ENCODE measurements around the gene RAD51AP1. TPM values are rescaled to one million over a fixed set of nuclear protein-coding genes. Genes with fewer than 3 reads are reported as not detected.
A peak's percentile ranks its signal among the peaks of the same experiment; 100 is the strongest.

The RAD51AP1 gene
- polyA plus RNA-seq, 6 donors from 2014 or later: 7.9 to 33.7 (median 11.3) TPM

DNA sequence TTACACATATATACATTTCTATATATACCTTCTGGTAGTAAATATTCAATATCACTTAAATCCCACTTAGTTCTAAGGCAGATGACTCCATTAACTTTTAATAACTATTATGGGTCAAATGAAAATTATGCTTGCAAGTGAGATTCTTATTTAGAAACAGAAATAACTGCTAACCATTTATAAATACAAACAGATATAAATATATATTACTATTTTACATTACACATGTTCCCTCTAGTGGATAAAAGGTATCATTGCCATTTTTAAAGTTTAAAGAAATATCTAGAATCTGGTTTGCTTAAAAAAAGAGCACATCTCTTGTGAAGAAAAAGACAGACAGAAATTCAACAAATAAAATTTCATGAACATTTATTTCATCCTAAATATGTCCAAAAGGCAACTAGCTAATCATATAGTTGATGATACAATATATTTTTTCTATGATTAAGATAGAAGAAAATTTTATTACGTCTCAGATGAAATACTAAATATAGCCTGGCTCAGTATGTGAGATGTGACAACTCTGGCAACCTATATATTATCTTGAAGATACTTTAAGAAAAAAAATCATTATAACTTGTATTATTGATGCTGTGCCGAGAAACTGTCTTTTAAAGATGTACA, 11.7 kb upstream of the RAD51AP1 start:
- H3K9me3 Mint-ChIP-seq: no peaks in the 10 kb centered on the region
- H3K36me3 Mint-ChIP-seq: peaks cover 9 to 11% of the 10 kb centered on the region in 2 donors
- H3K27ac Mint-ChIP-seq: no peak overlapping the region
- ATAC-seq (ENCODE audit: low read depth in 2 of 2): no peak
- H3K27me3 Mint-ChIP-seq: no peaks in the 10 kb centered on the region
- no peak overlapping the region for H3K4me3 Mint-ChIP-seq
- peaks cover 0 to 5% (median 0%) of the 10 kb centered on the region in 3 donors for H3K4me1 Mint-ChIP-seq
- DNase-seq: no peak

- ATAC-seq (ENCODE audit: low read depth in 2 of 2) (no peak), DNase-seq (no peak)
- no peaks in the 10 kb centered on the region for H3K27me3 Mint-ChIP-seq
- peaks cover 0 to 5% (median 0%) of the 10 kb centered on the region in 3 donors for H3K4me1 Mint-ChIP-seq
- no peaks in the 10 kb centered on the region for H3K36me3 Mint-ChIP-seq
- no peaks in the 10 kb centered on the region for H3K9me3 Mint-ChIP-seq
- peak overlapping the region in 2 of 6 donors; percentile 8 to 39 for H3K27ac Mint-ChIP-seq
- H3K4me3 Mint-ChIP-seq: no peak overlapping the region
These were observed 8.5 kb upstream of the RAD51AP1 start for GRCh38 chr12:4530160-4530559.

DNA sequence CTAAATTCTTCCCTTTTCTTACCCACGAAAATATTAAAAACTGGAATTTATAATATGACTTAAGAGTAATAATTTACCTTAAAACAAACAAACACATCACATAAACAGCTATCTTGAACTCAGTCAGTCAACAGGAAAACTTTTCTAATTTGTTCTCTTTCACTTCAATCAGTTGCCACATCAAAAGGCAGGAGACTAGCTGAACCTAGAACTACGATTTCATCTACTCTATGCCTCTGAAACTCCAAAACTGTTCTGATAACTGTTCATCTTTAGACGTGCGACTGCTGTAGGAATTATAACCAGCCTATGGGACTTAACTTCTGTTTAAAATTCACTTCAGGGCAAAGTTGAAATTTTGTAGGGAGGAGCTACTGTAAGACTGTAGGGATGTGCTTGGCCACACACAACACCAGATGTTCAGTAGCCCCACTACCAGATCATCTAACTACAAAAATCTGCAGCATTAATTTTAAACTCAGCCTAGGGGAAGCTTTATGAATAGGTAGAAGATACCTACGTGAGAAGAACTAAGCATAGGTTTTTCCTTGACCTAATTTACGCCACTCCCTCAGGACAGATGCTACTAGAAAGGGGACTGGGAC, 7.6 kb upstream of the RAD51AP1 start:
- no peak for DNase-seq
- Mint-ChIP-seq H3K4me1 (peaks cover 0 to 5% (median 0%) of the 10 kb centered on the region in 3 donors), H3K27ac (no peak overlapping the region), H3K36me3 (no peaks in the 10 kb centered on the region), H3K4me3 (no peak overlapping the region), H3K9me3 (no peaks in the 10 kb centered on the region), H3K27me3 (no peaks in the 10 kb centered on the region)
- ATAC-seq (ENCODE audit: low read depth in 2 of 2): no peak

GRCh38 chr12:4535092-4535491, 3.6 kb upstream of the RAD51AP1 start:
- Mint-ChIP-seq H3K9me3 (no peaks in the 10 kb centered on the region), H3K4me1 (peaks cover 20 to 34% (median 22%) of the 10 kb centered on the region in 3 donors), H3K36me3 (no peaks in the 10 kb centered on the region), H3K27me3 (no peaks in the 10 kb centered on the region), H3K27ac (no peak overlapping the region), H3K4me3 (peak overlapping the region in 1 of 8 donors; percentile 44)
- DNase-seq (no peak), ATAC-seq (ENCODE audit: low read depth in 2 of 2) (no peak)

- no peaks in the 10 kb centered on the region for H3K27me3 Mint-ChIP-seq
These were observed 2.8 kb upstream of the RAD51AP1 start for GRCh38 chr12:4535871-4536270.

DNA sequence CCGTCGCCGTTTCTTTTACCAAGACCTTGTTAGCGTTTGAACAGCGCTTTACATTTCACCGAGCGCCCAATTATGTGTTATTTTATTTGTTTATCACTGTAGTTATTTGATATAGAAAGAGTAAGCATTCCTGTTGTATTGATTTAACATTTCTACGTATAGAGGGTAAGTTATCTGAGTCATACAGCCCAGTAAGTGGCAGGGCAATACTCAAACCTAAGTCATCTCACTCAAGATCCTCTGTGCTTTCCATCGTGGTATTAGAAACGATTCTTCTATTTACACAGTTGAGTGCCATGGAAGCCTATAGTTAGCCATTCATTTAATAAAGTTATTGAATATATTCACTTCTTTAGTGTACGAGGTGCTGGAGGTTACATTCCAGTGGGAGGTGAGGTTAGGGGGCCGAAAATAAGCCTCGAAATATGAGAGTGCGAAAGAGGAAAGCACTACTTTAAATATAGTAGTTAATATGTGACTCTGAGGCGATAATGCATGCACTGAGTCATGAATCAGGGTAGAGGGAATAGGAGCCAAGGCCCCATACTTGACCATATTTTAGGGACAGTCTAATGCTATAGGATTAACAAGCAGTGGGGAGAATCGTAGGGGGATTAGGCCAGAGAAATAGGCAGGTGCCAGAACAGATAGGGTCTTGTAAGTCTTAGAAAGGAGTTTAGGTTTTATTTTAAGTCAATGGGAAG, 629 bp downstream of the RAD51AP1 start:
- Mint-ChIP-seq H3K36me3 (peaks cover 0 to 3% of the 10 kb centered on the region in 2 donors), H3K4me3 (peak overlapping the region; percentile 87 to 99 (median 97)), H3K27me3 (no peaks in the 10 kb centered on the region), H3K4me1 (peaks cover 21 to 34% (median 23%) of the 10 kb centered on the region in 3 donors), H3K9me3 (no peaks in the 10 kb centered on the region), H3K27ac (peak overlapping the region in 4 of 6 donors; percentile 28 to 98 (median 96))
- DNase-seq (no peak), ATAC-seq (ENCODE audit: low read depth in 2 of 2) (no peak)

More at GRCh38 chr12:4535871-4536270, 2.8 kb upstream of the RAD51AP1 start:
- H3K27ac Mint-ChIP-seq: no peak overlapping the region
- H3K4me1 Mint-ChIP-seq: peaks cover 20 to 34% (median 21%) of the 10 kb centered on the region in 3 donors
- no peaks in the 10 kb centered on the region for H3K36me3 Mint-ChIP-seq
- ATAC-seq (ENCODE audit: low read depth in 2 of 2) (no peak), DNase-seq (no peak)
- no peaks in the 10 kb centered on the region for H3K9me3 Mint-ChIP-seq
- peak overlapping the region in 1 of 8 donors; percentile 92 for H3K4me3 Mint-ChIP-seq

DNA sequence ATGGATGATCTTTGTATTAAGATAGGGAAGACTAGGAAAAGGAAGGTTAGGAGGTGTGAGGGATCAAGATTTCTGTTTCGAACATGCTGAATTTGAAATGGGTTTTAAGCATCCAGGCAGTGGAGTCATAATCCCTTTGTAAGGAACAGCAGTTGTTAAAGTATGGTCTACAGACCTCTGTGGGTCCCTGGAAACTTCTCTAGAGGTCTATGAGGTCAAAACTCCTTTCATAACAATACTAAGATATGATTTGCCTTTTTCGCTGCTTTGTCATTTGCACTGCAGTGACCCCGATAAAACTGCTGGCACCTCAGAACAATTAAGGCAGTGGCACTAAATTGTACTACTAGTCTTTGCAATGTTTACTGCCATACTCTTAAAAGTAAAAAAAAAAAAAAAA, 1.5 kb downstream of the RAD51AP1 start:
- Mint-ChIP-seq H3K27ac (no peak overlapping the region), H3K27me3 (no peaks in the 10 kb centered on the region), H3K4me1 (peaks cover 23 to 36% (median 24%) of the 10 kb centered on the region in 3 donors), H3K4me3 (peak overlapping the region in 5 of 8 donors; percentile 37 to 98 (median 76)), H3K9me3 (no peaks in the 10 kb centered on the region), H3K36me3 (peaks cover 0 to 4% of the 10 kb centered on the region in 2 donors)
- ATAC-seq (ENCODE audit: low read depth in 2 of 2): no peak
- no peak for DNase-seq

- DNase-seq: no peak
- Mint-ChIP-seq H3K9me3 (no peaks in the 10 kb centered on the region), H3K27me3 (no peaks in the 10 kb centered on the region), H3K36me3 (peaks cover 0 to 4% of the 10 kb centered on the region in 2 donors), H3K4me1 (peaks cover 24 to 37% (median 27%) of the 10 kb centered on the region in 3 donors), H3K4me3 (no peak overlapping the region), H3K27ac (no peak overlapping the region)
- no peak for ATAC-seq (ENCODE audit: low read depth in 2 of 2)
These were observed 1.9 kb downstream of the RAD51AP1 start for GRCh38 chr12:4540638-4541037.

- Mint-ChIP-seq H3K36me3 (peaks cover 0 to 9% of the 10 kb centered on the region in 2 donors), H3K4me1 (peaks cover 3 to 8% (median 5%) of the 10 kb centered on the region in 3 donors), H3K27ac (no peak overlapping the region), H3K9me3 (no peaks in the 10 kb centered on the region), H3K4me3 (no peak overlapping the region), H3K27me3 (no peaks in the 10 kb centered on the region)
- DNase-seq (no peak), ATAC-seq (ENCODE audit: low read depth in 2 of 2) (no peak)
These were observed 6.5 kb downstream of the RAD51AP1 start for GRCh38 chr12:4545195-4545594.

GRCh38 chr12:4552191-4552590, 13.5 kb downstream of the RAD51AP1 start:
- no peak for ATAC-seq (ENCODE audit: low read depth in 2 of 2)
- Mint-ChIP-seq H3K27ac (no peak overlapping the region), H3K9me3 (no peaks in the 10 kb centered on the region), H3K36me3 (peaks cover 4 to 11% of the 10 kb centered on the region in 2 donors), H3K4me1 (peaks cover 0 to 5% (median 0%) of the 10 kb centered on the region in 3 donors), H3K4me3 (no peak overlapping the region), H3K27me3 (no peaks in the 10 kb centered on the region)
- no peak for DNase-seq

DNA sequence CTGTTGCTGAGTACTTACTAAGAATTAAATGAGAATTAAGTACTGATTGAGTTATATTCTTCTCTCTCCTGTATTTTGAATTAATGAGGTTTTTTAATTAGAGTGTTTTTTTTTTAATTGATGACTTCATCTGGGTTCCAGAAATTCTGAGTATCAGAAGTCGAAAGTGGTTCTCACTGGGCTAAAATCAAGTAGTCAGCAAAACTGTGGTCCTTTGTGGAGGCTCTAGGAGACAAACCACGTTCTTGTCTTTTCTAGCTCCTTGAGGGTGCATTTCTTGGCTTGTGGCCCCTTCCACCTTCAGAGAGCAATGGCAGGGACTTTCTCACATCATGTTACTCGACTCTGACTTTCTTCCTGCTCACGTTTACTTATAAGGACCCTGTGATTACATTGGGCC, 15.3 kb downstream of the RAD51AP1 start:
- peaks cover 7 to 11% of the 10 kb centered on the region in 2 donors for H3K36me3 Mint-ChIP-seq
- no peaks in the 10 kb centered on the region for H3K27me3 Mint-ChIP-seq
- DNase-seq: no peak
- ATAC-seq (ENCODE audit: low read depth in 2 of 2): no peak
- H3K9me3 Mint-ChIP-seq: no peaks in the 10 kb centered on the region
- peaks cover 0 to 5% (median 0%) of the 10 kb centered on the region in 3 donors for H3K4me1 Mint-ChIP-seq
- H3K4me3 Mint-ChIP-seq: no peak overlapping the region
- H3K27ac Mint-ChIP-seq: peak overlapping the region in 1 of 6 donors; percentile 38

DNA sequence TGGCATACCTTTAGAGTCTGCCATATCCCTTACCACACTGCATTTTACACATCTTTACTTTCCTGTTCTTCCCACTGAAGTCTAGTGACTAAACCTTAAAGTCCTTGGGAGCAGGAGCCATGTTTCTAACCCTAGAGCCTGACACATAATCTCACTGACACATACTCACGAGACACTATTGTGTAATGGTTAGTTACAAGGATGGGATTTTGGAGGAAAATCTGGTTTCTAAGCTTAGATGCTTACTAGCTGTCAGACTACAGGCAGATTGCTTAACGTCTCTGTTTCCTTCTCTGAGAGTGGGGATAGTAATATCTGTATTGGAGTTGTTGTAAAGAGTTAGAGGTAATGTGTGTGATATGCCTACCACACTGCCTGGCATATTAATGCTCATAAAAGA, 17.1 kb downstream of the RAD51AP1 start:
- no peak for ATAC-seq (ENCODE audit: low read depth in 2 of 2)
- no peak overlapping the region for H3K4me3 Mint-ChIP-seq
- no peak overlapping the region for H3K27ac Mint-ChIP-seq

GRCh38 chr12:4556735-4557530, 18.2 kb downstream of the RAD51AP1 start:
- no peaks in the 10 kb centered on the region for H3K9me3 Mint-ChIP-seq
- peaks cover 6 to 7% of the 10 kb centered on the region in 2 donors for H3K36me3 Mint-ChIP-seq
- H3K4me1 Mint-ChIP-seq: peaks cover 2 to 8% (median 3%) of the 10 kb centered on the region in 3 donors
- no peak for ATAC-seq (ENCODE audit: low read depth in 2 of 2)
- no peak overlapping the region for H3K4me3 Mint-ChIP-seq
- H3K27me3 Mint-ChIP-seq: no peaks in the 10 kb centered on the region
- no peak overlapping the region for H3K27ac Mint-ChIP-seq
- no peak for DNase-seq

More for the DNA sequence above, 17.1 kb downstream of the RAD51AP1 start:
- peaks cover 6 to 7% of the 10 kb centered on the region in 2 donors for H3K36me3 Mint-ChIP-seq
- H3K27me3 Mint-ChIP-seq: no peaks in the 10 kb centered on the region
- H3K9me3 Mint-ChIP-seq: no peaks in the 10 kb centered on the region
- no peak for DNase-seq
- H3K4me1 Mint-ChIP-seq: peaks cover 0 to 5% (median 0%) of the 10 kb centered on the region in 3 donors
